Testis (tissue), 2 donors: ENCODE data around the gene WIF1.

Experiments
- POLR2A ChIP-seq: fragments of 450-650 bp; IDR thresholded peaks from one replicate; pipeline ENCODE4 v1.6.1; 2017; ENCODE audit warnings: antibody characterized with exemption, mild to moderate bottlenecking, moderate library complexity
- TF ChIP-seq, protein P1 (sequence below), 3 experiments: fragments of 450-650 bp in 2 of 3; fragments of 200-600 bp in 1 of 3; sonication (generic) in 1 of 3; IDR thresholded peaks; one replicate each; pipeline ENCODE4 v1.5.1; 2016 to 2019; ENCODE audit warnings: antibody characterized with exemption in 3 of 3, mild to moderate bottlenecking in 2 of 3, moderate library complexity in 1 of 3

DNA sequence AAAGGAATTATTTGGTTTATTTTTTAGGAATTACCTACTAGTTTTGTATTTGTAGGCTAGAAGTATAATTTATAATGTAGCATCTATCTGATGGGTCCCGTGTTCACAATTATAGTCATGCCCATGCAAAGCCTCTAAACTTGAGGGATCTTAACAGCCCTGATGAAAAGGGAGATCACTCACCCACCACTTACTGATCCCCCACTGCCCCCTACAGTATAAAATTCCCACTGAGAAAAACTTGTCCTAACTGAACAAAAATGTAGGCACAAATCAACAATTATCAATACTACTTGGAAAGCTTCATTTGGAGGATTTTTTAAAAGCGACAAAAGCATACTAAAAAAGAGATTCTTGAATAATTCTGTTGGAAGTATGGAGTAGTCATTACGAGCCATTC, 21.0 kb downstream of the WIF1 start:
- TF ChIP-seq POLR2A = no peak
- TF ChIP-seq, protein P1, sequence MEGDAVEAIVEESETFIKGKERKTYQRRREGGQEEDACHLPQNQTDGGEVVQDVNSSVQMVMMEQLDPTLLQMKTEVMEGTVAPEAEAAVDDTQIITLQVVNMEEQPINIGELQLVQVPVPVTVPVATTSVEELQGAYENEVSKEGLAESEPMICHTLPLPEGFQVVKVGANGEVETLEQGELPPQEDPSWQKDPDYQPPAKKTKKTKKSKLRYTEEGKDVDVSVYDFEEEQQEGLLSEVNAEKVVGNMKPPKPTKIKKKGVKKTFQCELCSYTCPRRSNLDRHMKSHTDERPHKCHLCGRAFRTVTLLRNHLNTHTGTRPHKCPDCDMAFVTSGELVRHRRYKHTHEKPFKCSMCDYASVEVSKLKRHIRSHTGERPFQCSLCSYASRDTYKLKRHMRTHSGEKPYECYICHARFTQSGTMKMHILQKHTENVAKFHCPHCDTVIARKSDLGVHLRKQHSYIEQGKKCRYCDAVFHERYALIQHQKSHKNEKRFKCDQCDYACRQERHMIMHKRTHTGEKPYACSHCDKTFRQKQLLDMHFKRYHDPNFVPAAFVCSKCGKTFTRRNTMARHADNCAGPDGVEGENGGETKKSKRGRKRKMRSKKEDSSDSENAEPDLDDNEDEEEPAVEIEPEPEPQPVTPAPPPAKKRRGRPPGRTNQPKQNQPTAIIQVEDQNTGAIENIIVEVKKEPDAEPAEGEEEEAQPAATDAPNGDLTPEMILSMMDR (IDR thresholded peaks at IDR 0.05) = no peak
